ENCODE results near the gene CRNKL1. TPM values are rescaled to one million over a fixed set of nuclear protein-coding genes. Genes with fewer than 3 reads are reported as not detected.

Gene CRNKL1
- total and polyA plus RNA-seq, 2 donors (not counting 3 experiments of a cell fraction or from before 2014, with no cell fraction given) = 4.9 to 22.3 TPM

GRCh38 chr20:20065361-20065760 lies 13.1 kb upstream of the CRNKL1 start:
- BruUV-seq (replicated peaks) = no TSS peak
- POLR2A ChIA-PET = no interaction called here
- no peak overlapping the region for H2AFZ ChIP-seq (ENCODE audit: low read depth, low read length)
- intact Hi-C loops (cut with micrococcal nuclease) (no loop called here), dilution Hi-C loops (cut with MboI; ENCODE audit: extremely low pct_ligation_motif_present, low sequenced_read_pairs) (no loop called here)
- H3K9me3 ChIP-seq (replicated peaks; ENCODE audit: control insufficient read depth, insufficient read depth, low read length) = no peaks in the 10 kb centered on the region
- H3K9ac ChIP-seq (replicated peaks; ENCODE audit: extremely low read depth, insufficient read depth, low read length) = no peak overlapping the region
- H3K27me3 ChIP-seq (ENCODE audit: control insufficient read depth in 2 of 2, insufficient read depth in 2 of 2, low read length in 2 of 2) = peaks cover 4 to 27% of the 10 kb centered on the region in 2 experiments
- H3K36me3 ChIP-seq (ENCODE audit: control insufficient read depth in 2 of 2, extremely low read depth in 1 of 2, insufficient read depth in 2 of 2, low read length in 2 of 2) = no peaks in the 10 kb centered on the region
- DNase-seq (ENCODE audit: low read depth, low spot score) (no peak), FAIRE-seq (no peak)
- no peak overlapping the region for H3K4me3 ChIP-seq (replicated peaks in 1 of 3; ENCODE audit: insufficient read depth in 1 of 3, low read depth in 1 of 3, low read length in 3 of 3)
- H3K9me1 ChIP-seq (replicated peaks; ENCODE audit: control insufficient read depth, extremely low read depth, insufficient read depth, low read length) = no peaks in the 10 kb centered on the region
- H3K79me2 ChIP-seq (ENCODE audit: control insufficient read depth, insufficient read depth, low read length) = no peaks in the 10 kb centered on the region
- no peaks in the 10 kb centered on the region for H4K20me1 ChIP-seq (replicated peaks; ENCODE audit: control insufficient read depth, extremely low read depth, insufficient read depth, low read length)
- no peak overlapping the region for H3K4me2 ChIP-seq (ENCODE audit: insufficient read depth, low read length)
- H3K4me1 ChIP-seq (ENCODE audit: control insufficient read depth, extremely low read depth, insufficient read depth, low read length) = no peaks in the 10 kb centered on the region
- no peak overlapping the region for H3K27ac ChIP-seq (ENCODE audit: insufficient read depth, low read depth, low read length)
- CTCF ChIA-PET = no interaction called here
- TF ChIP-seq FOS (IDR thresholded peaks at IDR 0.05; ENCODE audit: borderline replicate concordance, insufficient read depth, low read length) (no peak), JUN (IDR thresholded peaks at IDR 0.05; ENCODE audit: borderline replicate concordance, insufficient read depth, insufficient read length, low read depth) (no peak), GATA2 (IDR thresholded peaks at IDR 0.05; ENCODE audit: insufficient read depth, insufficient read length, low read depth, low read length) (no peak), EZH2 (IDR thresholded peaks at IDR 0.05; ENCODE audit: borderline replicate concordance, low read depth, low read length, severe bottlenecking) (no peak), MYC (IDR thresholded peaks at IDR 0.05; ENCODE audit: low read depth, low read length) (no peak), MAX (IDR thresholded peaks at IDR 0.05; ENCODE audit: insufficient read depth, insufficient read length) (no peak), POLR2A (IDR thresholded peaks at IDR 0.05; ENCODE audit: low read depth, low read length) (no peak), CTCF (IDR thresholded peaks at IDR 0.05; ENCODE audit: extremely low read depth in 1 of 2, insufficient read depth in 1 of 2, low read depth in 1 of 2, low read length in 2 of 2) (no peak), POLR2AphosphoS5 (IDR thresholded peaks at IDR 0.05; ENCODE audit: insufficient read depth, low read depth, low read length) (no peak)

Data from endothelial cell of umbilical vein (primary cell).